Left renal cortex interstitium (tissue), 4 donors: Measurements from ENCODE around the gene PTPRM. TPM values are rescaled to one million over a fixed set of nuclear protein-coding genes. Genes with fewer than 3 reads are reported as not detected.
"Not testable (repeated sequence)": the region's sequence is repeated elsewhere in the genome, so short reads cannot be mapped to it uniquely, and the experiment has no call there.

Experiments used
- DNase-seq, 4 donors: peaks; one replicate each; pipeline ENCODE4 v3.0.0-alpha.2; 2013; ENCODE audit warnings: low read depth in 4 of 4, low spot score in 2 of 4, missing footprints in 1 of 4
- polyA plus RNA-seq, 4 donors: library from polyadenylated mRNA; unstranded; fragments of 120-200 nt; gene quantifications; one replicate each; pipeline ENCODE4 v1.2.1, GENCODE V29; 2013; ENCODE audit not compliant: insufficient read length in 4 of 4

The PTPRM gene
- polyA plus RNA-seq, 4 donors = 80.9 to 108 (median 89.7) TPM

DNA sequence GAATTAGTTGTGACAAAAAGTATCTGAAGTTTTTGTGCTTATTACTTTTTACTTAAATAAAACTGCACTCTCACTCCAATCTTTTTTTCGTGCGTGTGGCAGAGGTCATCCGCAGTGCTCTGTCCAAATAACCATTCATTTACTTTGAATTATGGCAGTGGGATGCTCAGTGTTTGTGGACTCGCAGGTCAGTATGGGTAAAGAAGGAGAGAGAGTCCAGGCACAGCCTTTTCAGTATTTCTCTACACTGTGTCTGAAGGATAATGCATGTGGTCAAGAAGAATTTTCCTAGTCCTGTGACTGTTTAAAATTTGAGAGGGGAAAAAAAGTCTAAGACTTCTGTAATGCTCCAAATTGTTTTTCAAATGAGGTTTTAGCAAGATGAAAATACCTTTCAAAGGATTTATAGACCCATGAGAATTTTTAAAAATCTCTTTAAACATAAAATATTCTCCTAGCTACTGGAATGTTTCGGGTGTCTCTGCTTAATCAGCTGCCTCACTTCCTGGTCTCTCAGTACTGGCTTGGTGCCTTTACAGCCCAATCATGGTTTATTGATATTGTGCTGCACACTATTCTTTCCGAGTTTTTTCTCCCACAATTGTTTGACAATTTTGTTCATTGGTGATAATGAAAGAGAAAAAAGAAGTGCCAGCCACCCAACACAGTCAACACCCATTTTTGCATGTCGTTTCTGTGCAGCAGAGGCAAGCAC, 453.2 kb downstream of the PTPRM start:
- DNase-seq = no peak

DNA sequence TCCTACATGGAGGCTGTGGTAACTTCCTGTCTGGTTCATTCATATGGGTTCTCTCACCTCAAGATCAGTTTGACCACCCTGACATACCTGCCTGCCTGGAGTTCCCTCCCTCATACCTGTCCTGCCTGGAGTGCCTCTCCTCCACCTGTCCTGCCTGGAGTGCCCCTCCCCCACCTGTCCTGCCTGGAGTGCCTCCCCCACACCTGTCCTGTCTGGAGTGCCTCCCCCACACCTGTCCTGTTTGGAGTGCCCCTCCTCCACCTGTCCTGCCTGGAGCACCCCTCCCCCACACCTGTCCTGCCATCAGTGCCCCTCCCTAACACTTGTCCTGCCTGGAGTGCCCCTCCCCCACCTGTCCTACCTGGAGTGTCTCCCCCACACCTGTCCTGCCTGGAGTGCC, 461.9 kb downstream of the PTPRM start:
- no peak for DNase-seq

DNA sequence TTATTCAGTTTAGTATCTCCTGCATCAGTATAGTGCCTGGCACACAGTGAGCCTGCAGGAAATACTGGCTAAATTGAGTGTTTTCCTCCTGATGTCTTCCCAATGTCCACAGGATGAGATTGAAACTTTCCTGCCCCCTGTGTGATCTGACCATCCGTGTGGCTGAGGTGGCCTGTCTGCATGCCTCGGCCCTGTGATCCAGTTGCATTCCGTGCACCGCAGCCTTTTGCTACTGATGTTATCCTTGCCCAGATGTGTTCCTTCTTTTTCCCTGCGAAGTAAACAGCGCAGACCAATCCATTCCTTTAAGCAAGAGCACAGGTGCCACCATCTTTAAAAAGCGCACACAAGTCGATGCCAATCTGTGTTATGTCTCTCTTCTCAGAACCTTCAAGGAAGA, 462.6 kb downstream of the PTPRM start:
- DNase-seq = no peak

DNA sequence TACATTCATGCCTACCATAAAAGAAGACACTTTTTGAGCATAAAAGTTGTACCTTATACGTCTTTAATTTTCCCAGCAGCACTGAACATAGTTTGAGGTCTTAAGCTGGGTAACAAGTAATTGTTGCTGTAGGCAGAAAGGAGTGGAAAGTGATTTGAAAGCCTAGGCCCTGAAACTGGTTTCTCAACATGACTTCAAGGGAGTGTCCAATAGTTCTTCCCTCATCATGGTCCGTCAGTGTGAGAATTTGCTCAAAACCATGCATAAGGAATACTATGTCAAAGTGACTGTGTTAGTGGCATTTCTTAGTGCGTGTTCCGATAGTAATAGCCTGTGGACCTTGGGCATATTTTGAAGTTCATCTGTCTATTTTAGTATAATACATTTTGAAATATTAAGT, 463.1 kb downstream of the PTPRM start:
- no peak for DNase-seq

DNA sequence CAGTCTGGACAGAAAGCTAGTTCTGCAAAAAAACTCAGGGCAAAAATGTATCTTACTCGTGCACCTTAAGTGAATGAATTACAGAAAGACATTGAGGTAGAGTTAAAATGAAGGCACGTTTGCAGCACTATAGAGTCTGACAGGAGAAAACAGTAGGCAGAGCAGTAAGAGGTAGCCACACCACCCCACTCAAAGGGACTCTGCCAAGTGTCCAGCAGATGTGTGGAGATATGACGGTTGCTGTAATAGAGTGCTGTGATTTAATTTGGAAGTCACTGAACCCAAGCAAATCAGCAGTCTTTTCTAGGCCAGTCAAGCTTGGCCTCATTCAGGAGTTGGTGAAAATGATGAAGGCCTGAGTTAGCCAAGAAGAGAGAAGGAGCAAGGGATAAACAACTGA, 464.4 kb downstream of the PTPRM start:
- no peak for DNase-seq

DNA sequence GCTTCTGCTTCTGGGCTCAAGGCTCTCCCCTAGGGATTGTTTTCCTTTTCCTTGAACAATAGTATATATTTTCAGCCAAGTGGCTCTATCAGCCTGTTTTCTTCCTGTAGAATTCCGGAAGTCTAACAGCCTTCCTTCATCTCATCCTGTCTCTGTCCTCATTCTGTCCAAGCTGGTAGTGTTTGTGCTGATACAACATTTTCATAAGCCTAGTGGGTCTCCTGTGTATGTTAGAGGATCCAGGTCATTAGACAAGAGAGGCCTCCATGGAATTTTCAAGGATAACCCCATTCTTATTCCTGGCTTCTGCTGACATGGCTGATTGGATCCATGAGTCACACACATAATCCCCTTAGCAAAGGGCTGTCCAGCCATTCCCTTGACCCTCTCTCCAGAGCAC, 467.6 kb downstream of the PTPRM start:
- DNase-seq = no peak

DNA sequence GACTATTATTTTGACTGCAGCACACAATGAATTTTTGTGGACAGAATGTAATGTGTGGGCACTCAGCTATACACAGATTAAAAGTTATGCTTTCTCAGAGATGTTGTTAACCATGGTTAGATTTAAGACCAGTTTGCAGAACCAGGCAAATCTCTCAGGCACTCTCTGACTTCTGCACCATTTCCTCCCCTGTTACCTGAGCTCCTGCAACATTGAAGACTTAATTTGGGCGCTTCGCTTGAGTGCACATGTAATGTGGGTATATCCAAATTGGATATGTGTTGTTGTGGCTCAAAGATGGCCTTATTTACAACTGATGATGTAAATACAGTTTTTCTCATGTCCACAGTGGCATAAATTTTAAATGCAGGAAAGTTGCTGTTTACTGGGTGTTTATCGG, 469.4 kb downstream of the PTPRM start:
- DNase-seq = peak in 3 of 4 donors; percentile 7 to 18 (median 17)

DNA sequence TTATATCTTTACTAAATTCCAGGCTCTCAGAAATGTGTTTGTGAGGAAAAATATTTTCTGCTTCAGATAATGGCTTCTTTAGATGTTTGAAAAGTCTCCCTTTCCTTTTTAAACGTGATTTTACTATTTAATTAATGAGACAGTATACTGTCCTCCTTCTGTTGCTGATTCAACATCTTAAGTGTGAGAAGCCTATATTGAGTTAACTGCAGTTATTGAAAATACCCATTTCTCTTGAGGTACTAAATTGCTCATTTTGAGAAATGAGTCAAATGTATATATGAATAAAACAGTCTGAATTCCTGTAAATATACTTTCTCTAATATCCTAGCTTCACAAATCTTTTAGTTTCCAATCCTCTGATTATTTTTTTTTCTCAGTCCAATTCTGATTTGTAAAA, 470.2 kb downstream of the PTPRM start:
- DNase-seq = no peak

DNA sequence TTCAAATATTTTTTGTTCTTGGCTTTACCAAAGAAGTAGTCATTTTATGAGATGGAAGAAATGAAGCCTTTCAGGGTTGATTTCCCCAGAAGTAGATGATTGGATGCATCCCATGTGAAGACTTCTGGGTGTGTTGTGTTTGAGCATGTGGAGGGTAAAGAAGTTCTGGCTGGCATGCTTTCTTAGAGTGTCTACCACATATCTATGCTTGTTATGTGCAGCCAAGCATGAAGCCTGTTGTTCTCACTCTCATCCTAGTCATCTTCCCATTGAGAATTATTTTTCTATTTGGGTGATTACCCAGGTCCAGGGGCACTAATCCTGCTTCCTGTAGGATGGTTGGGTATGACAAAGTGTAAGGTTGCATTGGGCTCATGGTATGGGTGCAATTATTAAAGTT, 472.9 kb downstream of the PTPRM start:
- no peak for DNase-seq

DNA sequence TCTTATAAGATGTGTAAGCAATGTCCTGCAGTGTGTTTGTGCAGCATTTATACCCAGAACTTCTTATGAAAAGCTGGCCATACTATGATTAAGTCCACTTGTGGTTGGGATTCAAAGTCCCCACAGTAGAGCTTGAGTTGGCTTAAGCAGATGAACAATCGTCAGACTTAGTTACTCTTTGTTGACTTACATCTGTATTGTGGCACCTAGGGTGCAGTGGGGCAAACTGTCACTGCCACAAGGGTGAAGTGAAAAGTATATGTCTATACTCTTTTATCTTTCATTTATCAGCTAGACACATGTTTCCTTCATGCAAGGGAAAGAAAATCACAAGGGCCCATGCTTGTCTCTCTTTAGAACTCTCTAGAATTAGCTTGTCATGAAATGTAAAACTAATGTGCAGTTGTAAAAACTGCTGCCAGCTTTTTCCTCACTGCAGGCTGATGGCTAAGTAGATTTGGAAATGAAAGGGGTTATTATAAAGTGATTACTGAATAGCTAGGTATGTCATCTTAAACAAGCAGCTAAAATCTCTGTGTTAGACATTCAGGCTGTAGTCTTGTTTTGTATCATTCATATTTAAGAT, 474.5 kb downstream of the PTPRM start:
- DNase-seq = no peak

DNA sequence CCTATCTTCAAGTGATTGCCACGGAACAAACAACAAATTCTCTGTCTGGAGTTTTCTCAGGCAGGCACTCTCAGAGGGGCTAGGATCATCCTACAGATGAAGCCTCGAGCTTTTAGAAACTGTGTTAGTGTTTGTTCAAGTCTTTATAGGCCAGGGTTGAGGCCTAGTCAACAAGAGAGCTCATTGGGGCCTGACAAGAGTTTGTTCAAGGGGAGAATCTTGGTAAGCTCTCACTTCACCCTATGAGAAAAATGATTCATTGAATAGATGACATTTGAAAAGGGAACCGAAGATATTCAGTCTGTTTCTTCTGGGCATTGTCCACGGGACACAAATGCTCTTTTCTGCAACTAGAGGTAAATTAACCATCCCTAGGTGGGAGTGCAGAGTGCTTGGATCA, 476.9 kb downstream of the PTPRM start:
- no peak for DNase-seq

DNA sequence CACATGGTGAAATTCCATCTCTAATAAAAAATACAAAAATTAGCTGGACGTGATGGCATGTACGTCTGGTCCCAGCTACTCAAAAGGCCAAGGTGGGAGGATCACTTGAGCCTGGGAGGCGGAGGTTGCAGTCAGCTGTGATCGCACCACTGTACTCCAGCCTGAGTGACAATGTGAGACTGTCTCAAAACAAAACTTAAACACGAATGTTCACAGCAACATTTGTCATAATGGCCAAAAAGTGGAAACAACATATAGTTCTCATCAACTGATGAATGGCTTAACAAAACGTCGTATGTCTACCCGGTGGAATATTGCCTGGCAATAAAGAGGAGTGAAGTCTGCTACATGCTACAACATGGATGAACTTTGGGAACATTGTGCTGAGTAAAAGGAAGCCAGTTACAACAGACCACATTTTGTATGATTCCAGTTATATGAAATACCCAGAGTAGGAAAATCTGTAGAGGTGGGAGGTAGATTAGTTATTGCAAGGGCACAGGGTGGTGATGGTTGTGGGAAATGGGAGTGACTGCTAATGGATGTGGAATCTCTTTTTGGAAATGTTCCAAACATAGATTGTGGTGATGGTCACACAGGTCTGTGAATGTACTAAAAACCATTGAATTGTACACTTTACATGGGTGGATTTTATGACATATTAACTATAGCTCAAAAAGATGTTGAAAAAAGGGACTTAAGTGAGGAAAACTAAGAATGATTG, 478.2 kb downstream of the PTPRM start:
- no peak for DNase-seq

DNA sequence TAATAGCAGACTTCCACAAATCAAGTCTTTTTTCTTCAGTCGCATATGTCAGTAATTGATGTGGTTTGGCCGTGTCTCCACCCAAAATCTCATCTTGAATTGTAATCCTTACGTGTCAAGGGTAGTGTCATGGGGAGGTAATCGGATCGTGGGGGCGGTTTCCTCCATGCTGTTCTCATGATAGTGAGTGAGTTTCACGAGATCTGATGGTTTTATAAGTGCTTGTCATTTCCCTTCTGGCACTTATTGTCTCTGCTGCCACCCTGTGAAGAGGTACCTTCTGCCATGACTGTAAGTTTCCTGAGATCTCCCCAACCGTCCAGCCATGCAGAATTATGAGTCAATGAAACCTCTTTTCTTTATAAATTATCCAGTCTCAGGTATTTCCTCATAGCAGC, 478.8 kb downstream of the PTPRM start:
- DNase-seq = no peak

DNA sequence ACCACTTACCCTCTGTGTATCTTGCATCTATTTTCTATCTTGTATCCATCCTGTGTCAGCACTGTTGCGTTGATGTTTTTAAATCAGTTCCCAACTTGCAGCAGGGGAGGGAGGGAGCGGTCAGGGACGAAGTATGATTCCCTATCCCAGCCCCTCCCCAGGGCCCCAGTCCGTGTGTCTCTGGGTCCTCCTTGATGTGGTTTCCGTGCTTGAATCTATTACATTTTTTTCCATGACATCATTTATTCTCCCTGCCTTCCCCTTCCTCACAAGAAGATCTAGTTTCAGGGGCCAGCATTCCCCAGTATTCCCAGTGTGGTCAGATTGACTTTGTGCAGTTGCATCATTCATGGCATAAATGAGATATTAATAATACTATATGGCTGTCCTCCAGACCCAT, 479.3 kb downstream of the PTPRM start:
- no peak for DNase-seq

DNA sequence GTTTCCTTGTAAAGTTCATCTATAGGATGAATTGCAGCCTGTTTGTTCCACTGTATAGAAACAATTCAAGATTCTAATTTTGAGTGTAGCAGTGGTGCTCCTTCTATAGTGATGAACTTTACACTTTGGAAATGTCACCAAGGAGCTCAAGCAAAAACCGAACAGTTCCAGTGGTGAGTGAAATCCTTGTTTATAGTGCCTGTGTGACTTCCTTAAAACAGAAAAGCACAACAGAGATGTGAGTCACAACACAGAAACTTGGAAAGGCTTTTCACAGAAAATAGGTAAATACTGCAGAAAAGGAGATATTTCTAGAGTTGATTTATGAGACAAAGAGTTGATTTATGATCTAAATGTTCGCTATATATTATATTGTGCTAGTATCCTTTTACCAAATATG, 482.0 kb downstream of the PTPRM start:
- no peak for DNase-seq

DNA sequence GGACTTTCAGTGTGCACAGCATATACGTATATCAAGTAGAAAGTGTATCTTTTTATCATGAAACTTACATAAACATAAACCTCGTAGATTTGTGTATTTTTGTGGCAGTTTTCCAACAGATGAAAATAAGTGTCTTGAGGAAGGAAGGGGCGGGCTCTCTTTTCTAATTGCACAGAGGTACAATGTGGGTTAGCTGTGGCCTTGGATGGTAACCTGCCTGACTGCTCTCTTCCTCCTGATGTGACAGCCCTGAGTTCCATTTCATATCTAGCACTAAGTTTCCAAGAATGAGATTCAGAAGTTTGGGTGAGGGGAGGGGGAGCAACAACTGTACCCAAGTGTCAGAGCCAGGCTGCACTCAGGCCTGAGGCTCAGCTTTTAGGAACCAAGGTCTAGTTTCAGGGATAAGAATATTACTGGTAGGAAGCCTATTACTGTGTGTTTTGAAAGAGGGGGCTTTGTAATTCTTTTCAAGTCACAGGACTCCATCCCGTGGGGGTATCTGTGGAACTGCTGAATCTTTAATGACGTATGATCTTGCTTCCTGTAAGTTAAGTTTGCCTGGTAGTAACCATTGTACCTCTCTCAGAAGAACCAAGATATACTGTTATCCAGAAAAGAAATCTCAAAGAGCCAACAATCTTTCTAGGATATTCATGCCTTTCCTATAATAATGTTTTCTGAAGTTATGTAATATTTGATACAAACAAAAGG, 483.7 kb downstream of the PTPRM start:
- DNase-seq = no peak

DNA sequence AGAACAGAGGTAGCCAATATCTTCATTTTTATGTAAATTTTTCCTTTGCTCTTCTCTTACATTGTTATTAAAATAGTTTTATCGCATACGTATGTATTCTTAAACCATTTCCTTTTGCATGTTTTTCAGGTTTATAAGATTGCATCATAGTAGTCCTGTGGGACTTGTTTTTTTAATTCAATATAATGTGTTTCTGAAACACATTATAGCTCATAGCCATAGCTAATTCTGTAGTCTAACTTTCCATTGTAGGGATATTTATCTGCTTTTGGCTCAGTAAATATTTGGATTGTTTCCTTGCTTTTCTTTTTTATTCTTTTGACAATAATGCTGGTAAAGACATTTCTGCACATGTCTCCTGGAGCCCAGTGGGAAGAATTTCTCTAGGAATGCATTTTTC, 484.3 kb downstream of the PTPRM start:
- DNase-seq = no peak

DNA sequence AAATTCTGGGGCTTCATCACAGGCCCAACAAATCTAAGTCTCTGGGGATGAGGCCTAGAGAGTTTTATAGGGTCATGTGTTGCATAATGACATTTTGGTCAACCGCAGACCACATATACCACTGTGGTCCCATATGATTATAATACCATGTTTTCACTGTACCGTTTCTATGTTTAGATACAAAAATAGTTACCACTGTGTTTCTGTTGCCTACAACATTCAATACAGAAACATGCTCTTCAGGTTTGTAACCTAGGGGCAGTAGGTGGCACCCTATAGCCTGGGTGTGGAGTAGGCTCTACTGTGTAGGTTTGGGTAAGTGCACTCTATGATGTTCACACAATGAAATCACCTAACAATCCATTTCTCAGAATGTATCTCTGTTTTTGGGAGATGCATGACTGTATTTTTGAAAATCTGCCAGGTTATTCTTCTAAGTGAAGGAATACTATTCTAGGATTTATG, 485.2 kb downstream of the PTPRM start:
- no peak for DNase-seq

DNA sequence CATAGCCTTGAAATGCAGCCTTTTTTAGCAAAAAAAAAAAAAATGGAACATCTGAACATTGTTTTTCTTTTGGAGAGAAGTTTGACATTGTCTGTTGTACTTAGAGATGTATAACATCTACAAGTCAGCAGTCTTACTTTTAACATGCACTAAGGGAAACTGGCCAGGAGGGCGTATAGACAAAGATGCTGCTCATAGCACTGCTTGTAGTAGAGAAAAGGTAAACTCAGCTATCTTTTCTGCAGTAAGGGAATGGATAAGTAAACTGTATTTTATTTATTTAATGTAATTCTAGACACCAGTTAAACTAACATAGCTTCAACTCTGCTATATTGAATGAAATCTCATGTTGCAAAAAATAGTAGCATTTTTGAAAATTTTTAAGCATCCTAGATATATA, 489.6 kb downstream of the PTPRM start:
- no peak for DNase-seq

DNA sequence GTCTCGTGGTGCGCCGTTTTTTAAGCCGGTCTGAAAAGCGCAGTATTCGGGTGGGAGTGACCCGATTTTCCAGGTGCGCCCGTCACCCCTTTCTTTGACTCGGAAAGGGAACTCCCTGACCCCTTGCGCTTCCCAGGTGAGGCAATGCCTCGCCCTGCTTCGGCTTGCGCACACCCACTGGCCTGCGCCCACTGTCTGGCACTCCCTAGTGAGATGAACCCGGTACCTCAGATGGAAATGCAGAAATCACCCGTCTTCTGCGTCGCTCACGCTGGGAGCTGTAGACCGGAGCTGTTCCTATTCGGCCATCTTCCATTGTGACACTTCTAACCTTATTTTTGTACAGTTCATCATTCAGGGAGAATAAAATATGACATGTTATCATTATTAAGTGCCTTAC, 496.0 kb downstream of the PTPRM start:
- DNase-seq = not testable (repeated sequence)

DNA sequence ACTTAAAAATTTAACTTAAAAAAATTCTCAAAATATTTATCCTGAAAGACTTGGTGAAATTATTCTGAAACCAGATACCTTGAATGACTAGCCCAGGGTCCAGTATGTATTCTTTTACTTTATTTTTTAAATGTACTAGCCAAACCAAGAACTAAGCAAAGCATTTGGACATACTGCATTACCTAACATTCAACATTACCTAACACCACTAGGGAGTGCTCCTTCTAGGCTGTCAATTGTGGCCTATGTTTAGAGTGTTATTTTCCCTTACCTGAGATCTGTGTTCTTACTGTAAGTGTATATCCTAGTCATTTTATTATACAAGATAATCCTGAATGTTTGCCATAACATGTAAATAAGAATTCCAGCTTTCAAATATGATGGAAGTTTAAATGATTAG, 496.6 kb downstream of the PTPRM start:
- DNase-seq = no peak
